ENCODE measurements around the gene SAMD14.
A peak's percentile ranks its signal among the peaks of the same experiment; 100 is the strongest.
"Not testable (repeated sequence)": the region's sequence is repeated elsewhere in the genome, so short reads cannot be mapped to it uniquely, and the experiment has no call there.

SAMD14 gene

GRCh38 chr17:50079334-50080095 is 50.4 kb downstream of the SAMD14 start:
- no peak for DNase-seq

- DNase-seq, result no peak
Observed at GRCh38 chr17:50078430-50078829, 51.5 kb downstream of the SAMD14 start.

GRCh38 chr17:50076591-50077235 is 53.2 kb downstream of the SAMD14 start:
- DNase-seq, result no peak

DNA sequence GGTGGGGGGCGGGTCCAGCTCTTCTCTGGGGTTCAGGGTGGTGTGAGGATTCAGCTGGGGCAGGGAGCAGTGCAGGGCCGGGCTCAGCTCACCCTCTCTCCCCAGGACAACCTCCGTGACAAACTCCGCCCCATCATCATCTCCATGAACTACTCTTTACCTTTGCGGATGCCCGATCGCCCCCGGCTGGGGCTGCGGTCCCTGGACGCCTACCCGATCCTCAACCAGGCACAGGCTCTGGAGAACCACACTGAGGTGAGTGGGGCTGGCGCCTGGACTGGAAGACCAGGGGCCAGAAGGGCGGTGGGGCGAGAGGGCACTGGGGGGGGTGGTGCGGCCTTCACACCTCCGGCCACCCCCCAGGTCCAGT is 53.8 kb downstream of the SAMD14 start:
- no peak for DNase-seq

DNA sequence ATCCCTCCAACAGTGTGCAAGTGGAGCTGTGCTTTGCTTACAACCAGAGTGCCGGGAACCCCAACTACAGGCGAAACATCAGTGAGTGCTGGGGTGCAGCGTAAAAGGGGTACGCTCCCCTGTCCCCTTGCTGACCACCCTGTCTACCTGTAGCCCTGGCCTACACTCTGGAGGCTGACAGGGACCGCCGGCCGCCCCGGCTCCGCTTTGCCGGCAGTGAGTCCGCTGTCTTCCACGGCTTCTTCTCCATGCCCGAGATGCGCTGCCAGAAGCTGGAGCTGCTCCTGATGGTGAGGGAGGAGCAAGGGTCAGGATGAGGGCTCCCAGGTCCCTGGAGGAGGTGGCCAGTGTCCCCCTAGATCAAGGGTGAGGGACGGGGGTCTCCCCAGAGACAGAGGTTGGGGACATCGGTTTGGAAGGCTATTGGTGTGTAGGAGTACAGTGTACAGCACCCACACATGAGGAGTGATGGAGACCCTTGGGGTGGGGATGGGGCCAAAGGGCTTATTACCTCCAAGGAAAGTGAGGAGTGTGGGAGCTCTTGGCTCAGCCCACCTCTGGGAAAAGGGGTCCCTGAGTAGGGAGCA is 54.4 kb downstream of the SAMD14 start:
- no peak for DNase-seq

DNA sequence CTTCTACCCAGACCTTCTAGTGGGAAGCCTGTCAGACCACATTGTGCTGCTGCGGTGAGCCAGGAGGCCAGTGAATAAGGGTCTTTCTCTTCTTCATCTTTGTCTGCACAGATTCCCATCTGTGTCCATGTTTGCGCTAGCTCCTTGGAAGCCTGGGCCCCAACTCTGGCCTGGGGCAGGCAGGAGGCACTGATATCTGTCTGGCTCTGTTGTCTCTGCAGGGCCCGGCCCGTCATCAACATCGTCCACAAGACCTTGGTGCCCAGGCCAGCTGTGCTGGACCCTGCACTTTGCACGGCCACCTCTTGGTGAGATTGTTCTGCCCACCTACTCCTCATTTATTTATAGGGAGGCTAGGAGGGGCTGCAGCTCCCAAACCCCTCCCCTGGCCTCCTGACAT is 55.7 kb downstream of the SAMD14 start:
- DNase-seq, result no peak

- no peak for DNase-seq
Observed at GRCh38 chr17:50072925-50073324, 57.0 kb downstream of the SAMD14 start.

DNA sequence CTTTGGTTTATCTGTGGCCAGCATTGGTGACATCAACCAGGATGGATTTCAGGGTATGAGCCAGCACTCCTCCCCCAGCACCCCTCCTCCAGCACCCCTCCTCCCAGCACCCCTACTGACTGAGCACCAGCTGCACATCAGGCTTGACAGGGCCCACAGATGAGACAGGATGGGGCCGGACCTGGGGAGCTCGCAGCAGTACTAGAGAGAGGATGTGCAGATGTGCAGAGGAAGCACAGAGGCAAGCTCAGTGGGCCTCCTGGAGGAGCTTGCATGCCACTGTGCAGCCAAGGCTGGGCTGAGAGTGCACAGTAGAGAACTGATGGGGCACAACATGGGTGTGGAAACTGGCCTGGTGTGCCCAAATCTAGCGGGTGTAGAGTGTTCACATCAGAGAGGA is 57.8 kb downstream of the SAMD14 start:
- DNase-seq, result no peak

- DNase-seq, result no peak
Observed at GRCh38 chr17:50071692-50072091, 58.3 kb downstream of the SAMD14 start.

DNA sequence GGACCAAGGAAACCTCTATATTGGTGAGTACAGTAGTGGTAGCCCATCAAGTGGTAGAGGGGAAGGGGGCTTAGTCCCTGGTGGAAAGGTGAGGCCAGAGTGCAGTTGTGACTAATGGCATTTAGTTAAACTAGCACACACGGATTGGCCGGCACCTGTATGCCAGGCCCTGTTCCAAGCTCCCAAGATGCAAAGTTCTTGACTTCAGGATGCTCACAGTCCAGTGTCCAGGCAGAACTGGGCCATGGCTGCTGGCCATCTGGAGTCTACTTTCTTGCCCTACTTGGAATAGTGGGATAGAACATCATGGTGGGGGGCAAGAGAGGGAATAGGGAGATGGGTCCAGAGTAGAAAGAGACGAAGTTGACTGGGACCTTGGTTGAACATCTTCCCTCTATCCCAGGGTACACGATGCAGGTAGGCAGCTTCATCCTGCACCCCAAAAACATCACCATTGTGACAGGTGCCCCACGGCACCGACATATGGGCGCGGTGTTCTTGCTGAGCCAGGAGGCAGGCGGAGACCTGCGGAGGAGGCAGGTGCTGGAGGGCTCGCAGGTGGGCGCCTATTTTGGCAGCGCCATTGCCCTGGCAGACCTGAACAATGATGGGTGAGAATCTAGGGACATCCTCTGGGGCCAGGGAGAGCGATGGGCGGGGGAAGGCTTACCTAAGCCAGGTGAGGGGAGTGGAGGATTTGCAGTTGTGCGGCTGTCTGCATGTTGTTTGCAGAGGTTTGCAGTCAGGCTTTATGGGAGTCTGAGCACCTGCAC is 58.9 kb downstream of the SAMD14 start:
- no peak for DNase-seq

GRCh38 chr17:50067996-50068395 is 62.0 kb downstream of the SAMD14 start:
- no peak for DNase-seq

- no peak for DNase-seq
Observed at GRCh38 chr17:50066995-50067394, 63.0 kb downstream of the SAMD14 start.

GRCh38 chr17:50065056-50065455 is 64.9 kb downstream of the SAMD14 start:
- no peak for DNase-seq

GRCh38 chr17:50064253-50065001 is 65.5 kb downstream of the SAMD14 start:
- peak in 14 of 58 donors; percentile 5 to 54 (median 20) for DNase-seq

- no peak for DNase-seq
Observed at GRCh38 chr17:50063561-50064252, 66.3 kb downstream of the SAMD14 start.

- peak in 8 of 58 donors; percentile 11 to 43 (median 20) for DNase-seq
Observed at GRCh38 chr17:50062293-50063243, 67.4 kb downstream of the SAMD14 start.

DNA sequence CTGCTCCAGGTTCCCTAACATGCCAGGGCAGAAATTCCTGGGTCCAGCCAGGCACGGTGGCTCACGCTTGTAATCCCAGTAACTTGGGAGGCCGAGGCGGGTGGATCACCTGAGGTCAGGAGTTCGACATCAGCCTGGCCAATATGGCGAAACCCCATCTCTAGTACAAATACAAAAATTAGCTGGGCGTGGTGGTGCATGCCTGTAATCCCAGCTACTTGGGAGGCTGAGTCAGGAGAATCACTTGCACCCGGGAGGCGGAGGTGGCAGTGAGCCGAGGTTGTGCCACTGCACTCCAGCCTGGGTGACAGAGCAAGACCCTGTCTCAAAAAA is 68.3 kb downstream of the SAMD14 start:
- DNase-seq, result not testable (repeated sequence)

DNA sequence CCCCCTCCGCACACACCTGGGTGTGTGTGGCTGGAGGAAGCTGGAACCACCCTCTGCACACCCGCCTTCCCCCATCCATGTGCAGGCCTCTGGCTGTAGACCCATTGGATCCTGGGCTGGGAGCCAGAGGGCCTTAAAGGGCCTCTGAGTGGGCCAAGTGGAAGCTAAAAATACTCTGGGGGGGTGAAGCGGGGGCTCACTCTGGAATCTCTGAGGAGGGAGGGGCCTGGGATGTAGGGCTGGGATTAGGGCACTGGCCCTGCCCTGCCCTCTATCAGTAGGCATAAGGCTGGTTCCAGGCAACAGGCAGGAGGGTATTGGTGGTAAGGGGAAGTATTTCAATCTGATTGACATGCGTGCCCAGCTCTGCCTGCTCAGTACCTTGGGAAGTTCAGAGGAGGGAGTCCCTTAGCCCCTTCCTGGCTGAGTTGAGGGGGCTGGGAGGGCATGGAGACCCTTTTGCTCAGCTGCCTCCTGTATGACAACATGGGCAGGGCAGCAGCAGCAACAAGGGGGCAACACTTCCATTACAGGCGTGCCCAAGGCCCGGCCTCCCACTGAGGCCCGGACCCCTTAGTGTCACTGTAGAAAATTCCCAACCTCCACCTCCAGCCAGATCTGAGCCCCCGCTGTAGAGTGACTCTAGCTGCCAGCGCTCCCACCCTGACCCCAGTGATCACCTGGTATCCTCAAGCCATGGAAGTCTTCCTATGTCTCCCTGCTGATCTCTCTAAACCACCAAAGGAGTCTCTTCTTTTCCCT is 68.8 kb downstream of the SAMD14 start:
- peak in 32 of 58 donors; percentile 6 to 62 (median 30) for DNase-seq
